Stimulated activated memory B cell treated with anti-CD40 and anti-IgM and Interleukin-4, amounts not matched to agents 10 μg/mL and 1 μg/mL and 100 μg/mL, for 72 hours (primary cell): Measurements from ENCODE around the gene CYP27B1.

Source experiments
- ATAC-seq: fragments of 150-1000 bp; cut with Tn5 transposase; 2 replicates; pipeline ENCODE4 v1.10.0; 2021
- H3K27ac Mint-ChIP-seq: one replicate; pipeline ENCODE4 v1.8.0; 2022; ENCODE audit warnings: mild to moderate bottlenecking, mixed read lengths
- H3K27me3 Mint-ChIP-seq: one replicate; pipeline ENCODE4 v1.8.0; 2022; ENCODE audit warnings: mixed read lengths
- H3K36me3 Mint-ChIP-seq: one replicate; pipeline ENCODE4 v1.8.0; 2022; ENCODE audit warnings: mixed read lengths
- H3K4me1 Mint-ChIP-seq: one replicate; pipeline ENCODE4 v1.8.0; 2022; ENCODE audit warnings: mixed read lengths
- H3K4me3 Mint-ChIP-seq: one replicate; pipeline ENCODE4 v1.8.0; 2022; ENCODE audit warnings: mild to moderate bottlenecking, moderate library complexity, mixed read lengths
- H3K9me3 Mint-ChIP-seq: one replicate; pipeline ENCODE4 v1.8.0; 2022; ENCODE audit warnings: mixed read lengths

Gene CYP27B1

GRCh38 chr12:57752668-57753000 lies 14.2 kb downstream of the CYP27B1 start:
- ATAC-seq, result no peak
- peak overlapping the region; percentile 88 for H3K4me3 Mint-ChIP-seq
- H3K4me1 Mint-ChIP-seq, result peaks cover 55% of the 10 kb centered on the region

DNA sequence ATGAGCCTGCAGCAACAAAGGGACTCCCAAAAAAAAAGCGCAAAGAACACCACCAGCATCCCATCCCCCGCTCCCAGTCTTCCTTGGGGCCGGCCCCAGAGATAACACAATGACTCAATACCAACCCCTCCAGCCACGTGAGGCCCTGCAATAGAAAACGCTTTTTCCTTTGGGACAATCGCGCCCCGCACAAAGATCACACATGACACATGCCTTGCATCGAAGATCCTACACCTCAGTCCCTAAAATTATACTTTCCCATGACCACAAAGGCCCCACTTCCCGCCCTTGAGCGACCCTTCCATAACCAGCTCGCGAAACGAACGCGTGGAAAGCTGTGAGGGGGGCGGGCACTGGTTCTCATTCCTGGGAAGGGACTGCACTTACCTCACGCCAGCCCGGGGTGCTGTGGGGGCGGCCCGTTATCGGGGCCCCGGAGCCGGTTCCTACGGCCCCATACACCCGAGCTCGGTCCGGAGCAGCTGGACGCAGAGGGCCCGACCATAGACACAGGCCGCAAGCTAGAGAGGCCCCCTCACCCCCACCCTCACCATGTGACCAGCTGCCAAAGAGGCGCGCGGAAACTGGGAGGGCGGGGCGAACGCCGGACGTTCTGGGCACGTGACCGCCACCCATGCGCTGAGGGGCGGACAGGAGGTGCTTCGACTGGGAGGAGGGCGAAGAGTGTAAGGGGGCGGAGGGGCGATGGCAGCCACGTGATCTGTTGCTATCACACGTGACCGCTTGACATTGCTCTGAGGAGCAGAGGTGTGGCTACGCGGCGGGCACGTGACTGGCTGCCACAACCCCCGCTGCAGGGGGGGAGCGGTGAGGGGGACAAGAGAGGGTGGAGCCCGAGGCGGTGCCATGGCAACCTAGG lies 14.8 kb downstream of the CYP27B1 start, which contains the start of gene CDK4:
Gene CDK4 (minus strand): TSS at position 523 of the 880 bp plus-strand sequence. CDS start 593 bp downstream, outside the sequence.
- peak; percentile 86 for ATAC-seq
- H3K4me1 Mint-ChIP-seq, result peaks cover 52% of the 10 kb centered on the region
- peaks cover 27% of the 10 kb centered on the region for H3K36me3 Mint-ChIP-seq
- H3K27me3 Mint-ChIP-seq, result no peaks in the 10 kb centered on the region
- peak within 1 kb of the TSS; percentile 88 for H3K4me3 Mint-ChIP-seq
- H3K9me3 Mint-ChIP-seq, result no peaks in the 10 kb centered on the region
- H3K27ac Mint-ChIP-seq, result peak within 1 kb of the TSS; percentile 88

More at GRCh38 chr12:57752668-57753000, 14.2 kb downstream of the CYP27B1 start:
- Mint-ChIP-seq H3K36me3 (peaks cover 21% of the 10 kb centered on the region), H3K9me3 (no peaks in the 10 kb centered on the region), H3K27ac (peak overlapping the region; percentile 88), H3K27me3 (no peaks in the 10 kb centered on the region)

DNA sequence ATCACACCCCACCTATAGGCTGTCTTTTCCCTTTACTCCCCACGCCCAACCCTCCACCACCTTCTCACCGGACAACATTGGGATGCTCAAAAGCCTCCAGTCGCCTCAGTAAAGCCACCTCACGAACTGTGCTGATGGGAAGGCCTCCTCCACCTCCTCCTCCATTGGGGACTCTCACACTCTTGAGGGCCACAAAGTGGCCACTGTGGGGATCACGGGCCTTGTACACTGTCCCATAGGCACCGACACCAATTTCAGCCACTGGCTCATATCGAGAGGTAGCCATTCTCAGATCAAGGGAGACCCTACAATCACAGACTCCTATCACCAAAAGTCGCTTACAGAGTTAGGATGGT lies 15.5 kb downstream of the CYP27B1 start:
- H3K4me3 Mint-ChIP-seq, result peak overlapping the region; percentile 88
- H3K27ac Mint-ChIP-seq, result peak overlapping the region; percentile 88
- no peaks in the 10 kb centered on the region for H3K9me3 Mint-ChIP-seq
- H3K36me3 Mint-ChIP-seq, result peaks cover 34% of the 10 kb centered on the region
- peaks cover 49% of the 10 kb centered on the region for H3K4me1 Mint-ChIP-seq
- ATAC-seq, result no peak
- H3K27me3 Mint-ChIP-seq, result no peaks in the 10 kb centered on the region

- peaks cover 51% of the 10 kb centered on the region for H3K4me1 Mint-ChIP-seq
- H3K36me3 Mint-ChIP-seq, result peaks cover 36% of the 10 kb centered on the region
- H3K27ac Mint-ChIP-seq, result peak overlapping the region; percentile 88
- H3K9me3 Mint-ChIP-seq, result no peaks in the 10 kb centered on the region
- peak overlapping the region; percentile 88 for H3K4me3 Mint-ChIP-seq
- ATAC-seq, result no peak
- H3K27me3 Mint-ChIP-seq, result no peaks in the 10 kb centered on the region
These were observed 16.1 kb downstream of the CYP27B1 start for GRCh38 chr12:57750561-57751431.

DNA sequence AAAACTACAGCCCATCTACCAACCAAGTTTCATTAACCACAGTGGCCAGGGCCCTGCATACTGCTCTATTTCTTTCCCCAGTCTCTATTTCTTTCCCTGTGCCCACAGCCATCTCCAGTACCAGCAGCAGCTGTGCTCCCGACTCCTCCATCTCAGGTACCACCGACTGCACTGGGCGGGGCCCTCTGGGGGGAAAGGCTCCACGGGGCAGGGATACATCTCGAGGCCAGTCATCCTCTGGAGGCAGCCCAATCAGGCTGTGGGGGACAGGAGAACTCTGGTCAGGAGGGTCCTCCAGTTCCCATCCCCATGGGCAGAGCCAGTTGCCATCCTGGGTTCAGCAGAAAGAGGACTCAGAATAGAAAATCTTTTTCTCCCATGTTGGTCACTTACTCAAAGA lies 17.8 kb downstream of the CYP27B1 start:
- no peak for ATAC-seq
- Mint-ChIP-seq H3K36me3 (peaks cover 36% of the 10 kb centered on the region), H3K27ac (peak overlapping the region; percentile 42), H3K4me1 (peaks cover 58% of the 10 kb centered on the region), H3K27me3 (no peaks in the 10 kb centered on the region), H3K9me3 (no peaks in the 10 kb centered on the region), H3K4me3 (no peak overlapping the region)

DNA sequence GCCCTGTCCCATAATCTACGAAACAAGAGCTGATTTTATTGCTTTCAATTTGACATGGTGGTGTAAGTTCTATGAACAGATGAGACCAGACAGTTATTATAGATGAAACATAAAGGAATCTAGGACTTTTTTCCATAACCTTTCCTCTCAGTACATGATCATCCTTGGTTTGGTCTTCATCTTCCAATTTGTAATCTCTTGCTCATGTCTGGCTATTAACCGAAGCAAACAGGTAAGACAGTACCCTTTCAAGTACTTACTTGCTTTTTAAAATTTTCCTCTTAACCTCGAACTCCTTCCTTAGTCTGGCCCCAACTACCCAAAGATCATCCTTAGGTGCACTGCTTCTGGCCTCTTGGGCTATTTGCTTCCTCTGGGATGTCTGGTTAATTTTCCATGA lies 20.9 kb downstream of the CYP27B1 start:
- Mint-ChIP-seq H3K27me3 (no peaks in the 10 kb centered on the region), H3K9me3 (no peaks in the 10 kb centered on the region), H3K27ac (peak overlapping the region; percentile 97), H3K36me3 (peaks cover 29% of the 10 kb centered on the region), H3K4me1 (peaks cover 53% of the 10 kb centered on the region), H3K4me3 (peak overlapping the region; percentile 85)
- ATAC-seq, result no peak

GRCh38 chr12:57745485-57745881 lies 21.4 kb downstream of the CYP27B1 start:
- no peak for ATAC-seq
- Mint-ChIP-seq H3K27ac (peak overlapping the region; percentile 97), H3K4me1 (peaks cover 56% of the 10 kb centered on the region), H3K27me3 (no peaks in the 10 kb centered on the region), H3K4me3 (peak overlapping the region; percentile 85), H3K9me3 (no peaks in the 10 kb centered on the region), H3K36me3 (peaks cover 28% of the 10 kb centered on the region)

DNA sequence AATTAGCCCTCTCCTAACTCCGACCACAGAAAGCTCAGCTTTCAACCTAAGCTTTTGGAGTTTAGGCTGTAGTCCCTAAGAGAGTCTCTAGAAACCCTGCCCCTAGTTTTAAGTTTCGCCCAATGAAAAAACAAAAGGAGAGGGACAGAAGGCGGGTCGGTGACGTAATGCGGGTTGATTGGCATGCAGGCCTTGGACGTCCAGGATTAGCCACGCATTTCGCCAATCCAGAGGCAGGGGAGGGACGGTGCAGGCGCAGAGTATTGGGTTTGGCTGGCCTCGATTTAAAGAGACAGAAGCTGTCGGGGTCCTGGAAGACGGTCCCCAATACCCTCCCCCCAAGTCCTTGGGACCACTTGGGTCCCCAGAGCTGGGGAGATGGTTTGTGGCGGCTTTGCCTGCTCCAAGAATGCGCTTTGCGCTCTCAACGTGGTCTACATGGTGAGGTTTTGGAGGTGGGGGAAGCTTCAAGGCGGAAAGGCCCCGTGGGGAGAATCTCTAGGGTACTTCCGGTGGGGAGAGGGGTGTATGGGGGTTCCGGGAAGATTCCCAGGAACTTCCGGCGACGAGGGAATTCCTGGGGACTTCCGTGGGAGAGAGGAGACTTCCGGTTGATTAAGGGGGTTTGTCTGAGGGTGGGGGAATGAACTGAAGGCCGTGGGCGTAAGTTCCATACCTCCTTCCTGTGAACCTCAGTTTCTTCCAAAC lies 21.9 kb downstream of the CYP27B1 start, which contains the start of gene TSPAN31:
Gene TSPAN31 (plus strand): TSS at position 263 of the 708 bp plus-strand sequence. CDS start 116 bp downstream, at position 379.
- H3K9me3 Mint-ChIP-seq, result no peaks in the 10 kb centered on the region
- peaks cover 62% of the 10 kb centered on the region for H3K4me1 Mint-ChIP-seq
- H3K27ac Mint-ChIP-seq, result peak within 1 kb of the TSS; percentile 97
- peak within 1 kb of the TSS; percentile 85 for H3K4me3 Mint-ChIP-seq
- ATAC-seq, result peak; percentile 96
- no peaks in the 10 kb centered on the region for H3K27me3 Mint-ChIP-seq
- H3K36me3 Mint-ChIP-seq, result peaks cover 28% of the 10 kb centered on the region

DNA sequence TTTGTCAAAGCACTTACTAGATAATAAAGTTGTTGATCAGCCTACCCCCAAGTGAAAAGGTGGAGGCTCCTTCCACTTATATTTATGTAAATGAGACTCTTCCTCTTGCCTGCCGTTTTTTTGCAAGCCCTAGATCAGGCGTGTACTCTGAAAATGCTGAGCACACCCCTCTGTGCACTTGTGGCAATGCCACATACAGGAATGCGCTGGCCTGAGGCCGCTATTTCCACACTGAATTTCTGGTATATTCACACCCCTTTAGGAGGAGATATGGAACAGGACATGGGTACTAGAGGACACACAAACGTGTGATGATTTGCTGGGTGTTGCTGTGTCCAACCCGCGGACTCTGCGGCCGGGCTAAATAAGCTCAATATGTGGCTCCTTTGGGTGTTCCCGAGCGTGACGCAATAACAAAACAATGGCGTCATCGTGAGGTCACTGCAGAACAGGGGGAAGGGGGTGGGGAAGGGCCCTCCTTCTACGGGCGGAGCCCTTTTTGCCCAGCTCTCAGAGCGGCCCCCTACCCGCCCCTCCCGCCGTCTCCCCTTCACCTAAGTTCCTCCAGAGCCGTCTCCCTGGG lies 22.6 kb downstream of the CYP27B1 start:
- Mint-ChIP-seq H3K36me3 (peaks cover 28% of the 10 kb centered on the region), H3K4me1 (peaks cover 67% of the 10 kb centered on the region), H3K27me3 (no peaks in the 10 kb centered on the region), H3K27ac (peak overlapping the region; percentile 97), H3K4me3 (peak overlapping the region; percentile 85), H3K9me3 (no peaks in the 10 kb centered on the region)
- ATAC-seq, result peak; percentile 73

- Mint-ChIP-seq H3K36me3 (peaks cover 23% of the 10 kb centered on the region), H3K4me3 (peak overlapping the region; percentile 85), H3K27ac (peak overlapping the region; percentile 97), H3K27me3 (no peaks in the 10 kb centered on the region), H3K4me1 (peaks cover 67% of the 10 kb centered on the region), H3K9me3 (no peaks in the 10 kb centered on the region)
- ATAC-seq, result no peak
These were observed 23.1 kb downstream of the CYP27B1 start for GRCh38 chr12:57743769-57744168.

DNA sequence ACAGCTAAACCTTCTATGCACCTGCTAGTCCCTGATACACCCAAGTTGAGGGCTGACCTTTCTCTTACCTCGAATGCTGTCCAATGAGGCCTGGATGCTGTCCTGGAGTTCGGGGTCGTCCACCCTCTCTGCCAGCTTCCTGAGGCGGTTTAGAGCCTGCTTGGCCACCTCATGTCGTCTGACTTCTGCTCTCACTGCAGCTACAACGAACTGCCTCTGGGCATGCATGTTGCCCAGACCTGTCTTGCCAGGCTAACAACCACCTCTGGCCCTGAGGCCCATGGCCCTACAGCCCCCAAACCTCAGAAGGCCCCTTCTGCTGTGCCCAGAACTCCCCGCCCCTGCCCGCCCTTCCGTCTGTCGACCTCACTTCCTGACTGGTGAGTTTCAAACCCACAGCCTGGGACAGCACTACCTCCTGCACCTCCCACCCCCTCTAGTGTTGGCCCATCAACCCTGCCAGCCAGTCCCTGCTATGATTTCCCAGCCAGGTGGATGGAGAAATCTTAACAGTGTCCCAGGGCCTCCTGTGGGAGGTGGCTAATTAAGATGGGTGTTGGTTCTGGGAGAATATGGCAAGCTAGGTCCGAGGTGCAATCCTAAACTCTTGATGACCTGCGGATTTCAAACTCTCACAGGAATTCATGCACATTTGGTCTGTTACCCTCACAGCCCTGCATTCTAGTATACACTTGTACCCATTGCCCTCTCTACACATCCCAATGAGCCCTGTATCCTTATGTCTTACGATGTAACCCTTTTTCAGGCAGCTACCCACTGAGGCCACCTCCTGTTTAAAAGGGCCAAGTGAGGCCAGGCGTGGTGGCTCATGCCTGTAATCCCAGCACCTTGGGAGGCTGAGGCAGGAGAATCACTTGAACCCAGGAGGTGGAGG lies 24.8 kb downstream of the CYP27B1 start:
- ATAC-seq, result peak; percentile 77
- H3K27me3 Mint-ChIP-seq, result no peaks in the 10 kb centered on the region
- H3K4me1 Mint-ChIP-seq, result peaks cover 68% of the 10 kb centered on the region
- H3K27ac Mint-ChIP-seq, result peak overlapping the region; percentile 87
- no peaks in the 10 kb centered on the region for H3K9me3 Mint-ChIP-seq
- H3K4me3 Mint-ChIP-seq, result peak overlapping the region; percentile 79
- peaks cover 10% of the 10 kb centered on the region for H3K36me3 Mint-ChIP-seq

- Mint-ChIP-seq H3K36me3 (peaks cover 10% of the 10 kb centered on the region), H3K4me3 (peak overlapping the region; percentile 79), H3K4me1 (peaks cover 71% of the 10 kb centered on the region), H3K27ac (peak overlapping the region; percentile 87), H3K27me3 (no peaks in the 10 kb centered on the region), H3K9me3 (no peaks in the 10 kb centered on the region)
- ATAC-seq, result no peak
These were observed 25.5 kb downstream of the CYP27B1 start for GRCh38 chr12:57741413-57741789.

- Mint-ChIP-seq H3K4me3 (peak overlapping the region; percentile 79), H3K9me3 (no peaks in the 10 kb centered on the region), H3K27me3 (no peaks in the 10 kb centered on the region), H3K4me1 (peaks cover 66% of the 10 kb centered on the region), H3K27ac (peak overlapping the region; percentile 87), H3K36me3 (peaks cover 9% of the 10 kb centered on the region)
- ATAC-seq, result peak; percentile 45
These were observed 26.0 kb downstream of the CYP27B1 start for GRCh38 chr12:57740656-57741412.
